GM23248 (cell line): Measurements from ENCODE around the gene PAFAH1B1. TPM values are rescaled to one million over a fixed set of nuclear protein-coding genes. Genes with fewer than 3 reads are reported as not detected.

Experiments
- DNase-seq: peaks from one replicate; pipeline ENCODE4 v3.0.0-alpha.2; 2015
- H2AFZ ChIP-seq: fragments of 200-600 bp; sonication (generic); 2 replicates; pipeline ENCODE4 v1.6.1; 2016; ENCODE audit warnings: antibody characterized with exemption
- H3F3A ChIP-seq: fragments of 200-600 bp; sonication (generic); 2 replicates; pipeline ENCODE4 v1.6.1; 2016; ENCODE audit warnings: mild to moderate bottlenecking, antibody characterized with exemption, mixed run types; ENCODE audit not compliant: insufficient read depth
- H3K27ac ChIP-seq: fragments of 200-600 bp; sonication (generic); 2 replicates; pipeline ENCODE4 v1.5.1; 2016; ENCODE audit warnings: mild to moderate bottlenecking
- H3K27me3 ChIP-seq: fragments of 200-600 bp; sonication (generic); replicated peaks from 2 replicates; pipeline ENCODE4 v1.6.1; 2016; ENCODE audit warnings: mild to moderate bottlenecking; ENCODE audit not compliant: insufficient read depth
- H3K36me3 ChIP-seq: fragments of 200-600 bp; sonication (generic); 2 replicates; pipeline ENCODE4 v1.6.1; 2016; ENCODE audit warnings: low read depth, mild to moderate bottlenecking
- H3K4me1 ChIP-seq: fragments of 200-600 bp; sonication (generic); 2 replicates; pipeline ENCODE4 v1.6.1; 2016; ENCODE audit warnings: mild to moderate bottlenecking; ENCODE audit not compliant: insufficient read depth
- H3K4me2 ChIP-seq: fragments of 200-600 bp; sonication (generic); one replicate; pipeline ENCODE4 v1.6.1; 2016; ENCODE audit warnings: mild to moderate bottlenecking; ENCODE audit not compliant: unreplicated experiment
- H3K4me3 ChIP-seq: fragments of 200-600 bp; sonication (generic); 2 replicates; pipeline ENCODE4 v1.5.1; 2016; ENCODE audit warnings: mild to moderate bottlenecking
- H3K79me2 ChIP-seq: fragments of 200-600 bp; sonication (generic); 2 replicates; pipeline ENCODE4 v1.6.1; 2016; ENCODE audit warnings: mild to moderate bottlenecking; ENCODE audit not compliant: insufficient read depth
- H3K9ac ChIP-seq: fragments of 200-600 bp; sonication (generic); 2 replicates; pipeline ENCODE4 v1.6.1; 2016; ENCODE audit warnings: mild to moderate bottlenecking
- H3K9me2 ChIP-seq: fragments of 200-600 bp; sonication (generic); 2 replicates; pipeline ENCODE4 v1.6.1; 2016; ENCODE audit warnings: mixed run types, mild to moderate bottlenecking, moderate library complexity; ENCODE audit not compliant: insufficient read depth
- H3K9me3 ChIP-seq: fragments of 200-600 bp; sonication (generic); one replicate; pipeline ENCODE4 v1.6.1; 2017; ENCODE audit warnings: low read depth
- H4K20me1 ChIP-seq: fragments of 200-600 bp; sonication (generic); 2 replicates; pipeline ENCODE4 v1.6.0; 2016; ENCODE audit not compliant: insufficient read depth
- EZH2 ChIP-seq: fragments of 200-600 bp; sonication (generic); IDR thresholded peaks from 2 replicates; pipeline ENCODE4 v1.6.1; 2018; ENCODE audit warnings: antibody characterized with exemption, mild to moderate bottlenecking; ENCODE audit not compliant: insufficient read depth, poor library complexity, severe bottlenecking
- EZH2phosphoT487 ChIP-seq: fragments of 200-600 bp; sonication (generic); IDR thresholded peaks from 2 replicates; pipeline ENCODE4 v1.6.1; 2018; ENCODE audit warnings: antibody characterized with exemption, moderate library complexity, mild to moderate bottlenecking, low read depth; ENCODE audit not compliant: insufficient read depth
- WGBS, 2 experiments: methylation state at CpG; one replicate each; pipeline ENCODE4 v1.1.6; 2015 to 2017; ENCODE audit warnings: low lambda C conversion rate in 2 of 2, low coverage in 1 of 2; ENCODE audit errors: missing lambda C conversion rate in 2 of 2; 5-methylcytosine and 5-hydroxymethylcytosine counted together
- in situ Hi-C: fragments of 300-500 bp; cut with MboI; formaldehyde crosslinking; loops from 2 replicates; pipeline ENCODE4 v1.15.0; 2020
- polyA plus RNA-seq: library from polyadenylated mRNA; unstranded; fragments of >200 nt; fragmentation: Nextera tagmentation; extraction: Ambion mirVana; gene quantifications from 2 replicates; pipeline ENCODE4 v1.2.1, GENCODE V29; 2016
- total RNA-seq: library from RNA; depleted of rRNA; stranded (reverse); fragments of >200 nt; shearing (Covaris generic); gene quantifications from 2 replicates; pipeline ENCODE4 v1.2.3, GENCODE V29; 2014

The PAFAH1B1 gene
- total and polyA plus RNA-seq, 2 experiments from 2014 or later: 32.5 to 88.7 TPM

DNA sequence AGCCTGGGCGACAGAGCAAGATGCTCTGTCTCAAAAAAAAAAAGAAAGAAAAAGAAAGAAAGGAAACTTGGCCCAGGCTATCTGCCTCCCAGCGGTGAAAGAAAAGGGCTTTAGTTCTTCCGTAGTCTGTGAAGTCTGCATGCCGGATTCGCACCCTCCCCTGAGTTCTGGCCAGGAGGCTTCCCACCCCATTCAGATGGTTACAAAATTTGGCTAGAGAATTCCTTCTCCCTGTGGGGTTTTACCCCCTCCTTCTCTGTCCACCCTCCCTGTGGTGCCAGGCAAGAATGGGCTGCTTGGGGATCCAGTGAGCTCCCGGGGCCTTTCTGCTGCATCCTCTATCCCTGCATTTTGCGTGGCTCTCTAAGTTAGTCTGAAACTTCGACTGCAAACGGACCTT, 37.8 kb downstream of the PAFAH1B1 start:
- Histone ChIP-seq H3K9ac (no peak overlapping the region), H3F3A (peaks cover 23% of the 10 kb centered on the region; the same call in 1 of the 2 replicates), H3K9me2 (no peaks in the 10 kb centered on the region), H3K27me3 (no peaks in the 10 kb centered on the region), H2AFZ (no peak overlapping the region), H3K4me3 (no peak overlapping the region), H3K36me3 (no peaks in the 10 kb centered on the region), H4K20me1 (peaks cover 88% of the 10 kb centered on the region), H3K9me3 (no peaks in the 10 kb centered on the region), H3K4me1 (peaks cover 4% of the 10 kb centered on the region; the same call in 1 of the 2 replicates), H3K79me2 (peaks cover 100% of the 10 kb centered on the region), H3K4me2 (no peak overlapping the region), H3K27ac (no peak overlapping the region)
- in situ Hi-C loops: no loop called here
- no peak for DNase-seq
- no peak for TF ChIP-seq EZH2phosphoT487
- TF ChIP-seq EZH2: no peak
- 78 to 85% methylated on average over 9 of the region's 9 CpGs for WGBS, 2 experiments

DNA sequence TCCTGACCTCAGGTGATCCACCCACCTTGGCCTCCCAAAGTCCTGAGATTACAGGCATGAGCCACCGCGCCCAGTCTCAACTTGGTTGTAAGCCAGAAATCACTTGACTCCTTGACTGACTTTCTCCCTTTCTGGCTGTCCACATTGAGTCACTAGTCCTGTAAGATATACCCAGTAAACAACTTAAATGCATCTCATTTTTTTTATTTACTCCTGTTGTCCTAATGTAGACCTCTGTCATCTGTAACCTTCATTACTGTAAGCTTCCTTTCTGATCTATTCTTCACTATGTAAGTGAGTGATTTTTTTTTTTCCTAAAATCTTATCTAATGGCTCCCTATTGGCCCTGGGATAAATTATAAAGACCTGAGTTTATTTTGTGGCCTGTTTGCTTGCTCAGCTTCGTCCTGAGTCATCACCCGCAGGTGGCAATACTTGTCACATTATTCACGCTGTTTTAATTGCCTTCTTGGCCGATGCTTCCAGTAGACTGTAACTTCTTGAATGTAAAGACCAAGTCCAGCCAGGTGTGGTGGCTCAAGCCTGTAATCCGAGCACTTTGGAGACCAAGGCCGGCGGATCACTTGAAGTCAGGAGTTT, 41.0 kb downstream of the PAFAH1B1 start:
- peak; percentile 12 for DNase-seq
- Histone ChIP-seq H3K9me3 (no peaks in the 10 kb centered on the region), H3F3A (peaks cover 6% of the 10 kb centered on the region; the same call in 1 of the 2 replicates), H3K36me3 (peaks cover 5% of the 10 kb centered on the region; the same call in 1 of the 2 replicates), H3K4me1 (peaks cover 4% of the 10 kb centered on the region; the same call in 1 of the 2 replicates), H3K79me2 (peaks cover 100% of the 10 kb centered on the region), H3K27ac (no peak overlapping the region), H3K9ac (no peak overlapping the region), H2AFZ (no peak overlapping the region), H3K9me2 (no peaks in the 10 kb centered on the region), H3K4me2 (no peak overlapping the region), H4K20me1 (peaks cover 73% of the 10 kb centered on the region), H3K4me3 (no peak overlapping the region), H3K27me3 (no peaks in the 10 kb centered on the region)
- TF ChIP-seq EZH2phosphoT487 (no peak), EZH2 (no peak)
- in situ Hi-C loops: no loop called here
- 89 to 92% methylated on average over 9 of the region's 9 CpGs for WGBS, 2 experiments

DNA sequence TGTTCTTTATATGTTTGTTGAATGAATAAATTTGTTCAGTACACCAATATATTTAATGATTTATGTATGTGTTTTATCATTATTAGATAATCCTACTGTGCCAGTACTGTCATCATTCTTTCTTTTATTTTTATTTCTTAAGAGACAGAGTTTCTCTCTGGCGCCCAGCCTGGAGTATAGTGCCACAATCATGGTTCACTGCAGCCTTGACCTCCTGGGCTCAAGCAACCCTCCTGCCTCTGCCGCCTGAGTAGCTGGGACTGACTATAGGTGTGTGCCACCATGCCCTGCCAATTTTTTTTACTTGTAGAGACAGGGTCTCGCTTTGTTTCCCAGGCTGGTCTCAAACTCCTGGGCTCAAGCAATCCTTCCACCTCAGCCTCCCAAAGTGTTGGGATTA, 41.8 kb downstream of the PAFAH1B1 start:
- no peaks in the 10 kb centered on the region for H3K9me2 ChIP-seq
- peaks cover 6% of the 10 kb centered on the region for H3F3A ChIP-seq
- H2AFZ ChIP-seq: no peak overlapping the region
- no peak for DNase-seq
- H3K27me3 ChIP-seq: no peaks in the 10 kb centered on the region
- H3K79me2 ChIP-seq: peaks cover 100% of the 10 kb centered on the region
- TF ChIP-seq EZH2: no peak
- no peak for TF ChIP-seq EZH2phosphoT487
- no peak overlapping the region for H3K4me2 ChIP-seq
- peaks cover 65% of the 10 kb centered on the region for H4K20me1 ChIP-seq
- in situ Hi-C loops: no loop called here
- no peaks in the 10 kb centered on the region for H3K9me3 ChIP-seq
- H3K4me1 ChIP-seq: peaks cover 4% of the 10 kb centered on the region; the same call in 1 of the 2 replicates
- peaks cover 12% of the 10 kb centered on the region for H3K36me3 ChIP-seq
- H3K27ac ChIP-seq: no peak overlapping the region
- H3K4me3 ChIP-seq: no peak overlapping the region
- 95 to 97% methylated on average over 3 of the region's 3 CpGs for WGBS, 2 experiments
- H3K9ac ChIP-seq: no peak overlapping the region

DNA sequence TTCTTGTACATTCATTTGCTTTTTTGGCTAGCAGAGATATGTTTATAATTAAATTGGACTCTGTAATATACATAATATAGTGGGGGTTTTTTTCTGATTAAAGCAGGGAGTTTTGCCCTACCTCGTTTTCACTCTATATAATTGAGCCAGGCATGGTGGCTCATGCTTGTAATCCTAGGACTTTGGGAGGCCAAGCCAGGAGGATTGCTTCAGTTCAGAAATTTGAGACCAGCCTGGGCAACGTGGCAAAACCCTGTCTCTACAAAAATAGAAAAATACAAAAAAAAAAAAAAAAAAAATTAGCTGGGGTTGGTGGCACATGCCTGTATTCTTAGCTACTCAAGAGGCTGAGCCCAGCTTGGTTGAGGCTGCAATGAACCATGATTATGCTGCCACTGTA, 42.2 kb downstream of the PAFAH1B1 start:
- no peaks in the 10 kb centered on the region for H3K9me2 ChIP-seq
- H3K36me3 ChIP-seq: peaks cover 15% of the 10 kb centered on the region
- TF ChIP-seq EZH2 (no peak), EZH2phosphoT487 (no peak)
- no peaks in the 10 kb centered on the region for H3K9me3 ChIP-seq
- DNase-seq: no peak
- no peaks in the 10 kb centered on the region for H3K27me3 ChIP-seq
- H3K4me1 ChIP-seq: peaks cover 4% of the 10 kb centered on the region; the same call in 1 of the 2 replicates
- peaks cover 6% of the 10 kb centered on the region for H3F3A ChIP-seq
- H3K9ac ChIP-seq: no peak overlapping the region
- peaks cover 61% of the 10 kb centered on the region for H4K20me1 ChIP-seq
- H3K4me3 ChIP-seq: no peak overlapping the region
- H3K79me2 ChIP-seq: peaks cover 100% of the 10 kb centered on the region
- in situ Hi-C loops: no loop called here
- no peak overlapping the region for H2AFZ ChIP-seq
- 56 to 58% methylated on average over 2 of the region's 2 CpGs for WGBS, 2 experiments
- no peak overlapping the region for H3K4me2 ChIP-seq
- no peak overlapping the region for H3K27ac ChIP-seq
